Mesenchymal stem cell (in vitro differentiated cells and primary cell): ENCODE data around the gene ACSL3.
A peak's percentile ranks its signal among the peaks of the same experiment; 100 is the strongest.
"Not testable (repeated sequence)": the region's sequence is repeated elsewhere in the genome, so short reads cannot be mapped to it uniquely, and the experiment has no call there.

Experiments
- DNase-seq: peaks from one replicate; pipeline ENCODE4 v3.0.0-alpha.2; 2013
- H2AFZ ChIP-seq: one replicate; pipeline ENCODE4 v1.6.1; 2013; ENCODE audit warnings: low read depth, mild to moderate bottlenecking, control low read depth, inconsistent platforms, low read length, moderate library complexity
- H2AK5ac ChIP-seq: 2 replicates; pipeline ENCODE4 v1.6.1; 2013; ENCODE audit warnings: low read length, moderate library complexity, mild to moderate bottlenecking, inconsistent platforms; ENCODE audit not compliant: severe bottlenecking
- H2BK120ac ChIP-seq: one replicate; pipeline ENCODE4 v1.6.1; 2013; ENCODE audit warnings: low read depth, mild to moderate bottlenecking, inconsistent platforms, low read length, moderate library complexity
- H2BK12ac ChIP-seq, 2 experiments: one replicate each; pipeline ENCODE4 v1.6.1; 2013; ENCODE audit warnings: inconsistent platforms in 2 of 2, low read length in 2 of 2, mild to moderate bottlenecking in 2 of 2, moderate library complexity in 2 of 2, control low read depth in 1 of 2
- H2BK15ac ChIP-seq: one replicate; pipeline ENCODE4 v1.6.1; 2013; ENCODE audit warnings: mild to moderate bottlenecking, low read depth, inconsistent platforms; ENCODE audit not compliant: poor library complexity, severe bottlenecking
- H2BK5ac ChIP-seq: 2 replicates; pipeline ENCODE4 v1.6.1; 2013; ENCODE audit warnings: low read depth, mild to moderate bottlenecking, low read length, control low read depth, inconsistent platforms; ENCODE audit not compliant: poor library complexity, severe bottlenecking
- H3K14ac ChIP-seq, 2 experiments: one replicate each; pipeline ENCODE4 v1.6.1; 2013; ENCODE audit warnings: inconsistent platforms in 2 of 2, low read length in 2 of 2, control low read depth in 1 of 2, mild to moderate bottlenecking in 1 of 2, moderate library complexity in 1 of 2
- H3K18ac ChIP-seq, 2 experiments: one replicate each; pipeline ENCODE4 v1.6.1; 2013; ENCODE audit warnings: inconsistent platforms in 2 of 2, low read length in 2 of 2, control low read depth in 1 of 2, low read depth in 1 of 2, mild to moderate bottlenecking in 1 of 2
- H3K23ac ChIP-seq, 2 experiments: one replicate each; pipeline ENCODE4 v1.6.1; 2013; ENCODE audit warnings: inconsistent platforms in 2 of 2, low read length in 2 of 2, mild to moderate bottlenecking in 2 of 2, moderate library complexity in 2 of 2, control low read depth in 1 of 2
- H3K27ac ChIP-seq: 2 replicates; pipeline ENCODE4 v1.5.1; 2013; ENCODE audit warnings: mild to moderate bottlenecking, moderate library complexity, low read length, control low read depth, inconsistent platforms; ENCODE audit not compliant: poor library complexity, severe bottlenecking
- H3K27me3 ChIP-seq, 2 experiments: 2 replicates each; pipeline versions ENCODE4 v1.6.1 to v1.7.0; 2013; ENCODE audit warnings: low read length in 2 of 2, mild to moderate bottlenecking in 2 of 2, moderate library complexity in 2 of 2, control low read depth in 1 of 2, inconsistent platforms in 1 of 2; ENCODE audit not compliant: control insufficient read depth in 1 of 2, insufficient read depth in 1 of 2
- H3K36me3 ChIP-seq, 2 experiments: 2 replicates each; pipeline versions ENCODE4 v1.6.1 to v1.7.0; 2013; ENCODE audit warnings: low read length in 2 of 2, control low read depth in 1 of 2, inconsistent platforms in 1 of 2, low read depth in 1 of 2, mild to moderate bottlenecking in 1 of 2; ENCODE audit not compliant: insufficient read depth in 2 of 2, control insufficient read depth in 1 of 2
- H3K4ac ChIP-seq, 2 experiments: one replicate each; pipeline ENCODE4 v1.6.1; 2013; ENCODE audit warnings: inconsistent platforms in 2 of 2, low read length in 2 of 2, mild to moderate bottlenecking in 2 of 2, moderate library complexity in 2 of 2, control low read depth in 1 of 2, low read depth in 1 of 2
- H3K4me1 ChIP-seq: 2 replicates; pipeline ENCODE4 v1.6.1; 2013; ENCODE audit warnings: low read depth, low read length, control low read depth; ENCODE audit not compliant: control insufficient read depth, insufficient read depth
- H3K4me2 ChIP-seq: 2 replicates; pipeline ENCODE4 v1.6.1; 2013; ENCODE audit warnings: low read length, mild to moderate bottlenecking, inconsistent platforms; ENCODE audit not compliant: poor library complexity, severe bottlenecking
- H3K4me3 ChIP-seq, 2 experiments: 2 replicates each; pipeline versions ENCODE4 v1.5.1 to v1.7.0; 2013; ENCODE audit warnings: low read length in 2 of 2, mild to moderate bottlenecking in 2 of 2, control low read depth in 1 of 2, low read depth in 1 of 2; ENCODE audit not compliant: insufficient read depth in 1 of 2
- H3K79me1 ChIP-seq: replicated peaks from 2 replicates; pipeline ENCODE4 v1.6.1; 2013; ENCODE audit warnings: mild to moderate bottlenecking, control low read depth, low read length, inconsistent platforms; ENCODE audit not compliant: poor library complexity, severe bottlenecking
- H3K9ac ChIP-seq: 2 replicates; pipeline ENCODE4 v1.7.0; 2013; ENCODE audit warnings: mild to moderate bottlenecking, low read length, moderate library complexity
- H3K9me3 ChIP-seq: 2 replicates; pipeline ENCODE4 v1.7.0; 2013; ENCODE audit warnings: mild to moderate bottlenecking, low read length; ENCODE audit not compliant: control insufficient read depth
- H4K8ac ChIP-seq: one replicate; pipeline ENCODE4 v1.6.1; 2013; ENCODE audit warnings: inconsistent platforms, mild to moderate bottlenecking, low read length, moderate library complexity
- H4K91ac ChIP-seq: one replicate; pipeline ENCODE4 v1.6.1; 2013; ENCODE audit warnings: mild to moderate bottlenecking, low read length, inconsistent platforms
- WGBS: methylation state at CpG from one replicate; pipeline ENCODE4 v1.1.7; 2013; ENCODE audit warnings: mixed read lengths; 5-methylcytosine and 5-hydroxymethylcytosine counted together

Gene ACSL3

GRCh38 chr2:222845314-222845713, 15.5 kb upstream of the ACSL3 start:
- H4K91ac ChIP-seq, DNase-seq, H3K79me1 ChIP-seq, H3K4me3 ChIP-seq, H3K14ac ChIP-seq, H3K9me3 ChIP-seq, H3K36me3 ChIP-seq, H2BK120ac ChIP-seq, H2AK5ac ChIP-seq, H4K8ac ChIP-seq, H3K4me2 ChIP-seq, H3K9ac ChIP-seq, H3K4ac ChIP-seq, H2AFZ ChIP-seq, H2BK12ac ChIP-seq, H3K27ac ChIP-seq, H3K27me3 ChIP-seq, H3K4me1 ChIP-seq, H2BK5ac ChIP-seq, H2BK15ac ChIP-seq, H3K23ac ChIP-seq: not testable (repeated sequence)
- peak overlapping the region in 1 of 2 experiments; percentile 21 for H3K18ac ChIP-seq
- 100% methylated on average over 3 of the region's 3 CpGs for WGBS

DNA sequence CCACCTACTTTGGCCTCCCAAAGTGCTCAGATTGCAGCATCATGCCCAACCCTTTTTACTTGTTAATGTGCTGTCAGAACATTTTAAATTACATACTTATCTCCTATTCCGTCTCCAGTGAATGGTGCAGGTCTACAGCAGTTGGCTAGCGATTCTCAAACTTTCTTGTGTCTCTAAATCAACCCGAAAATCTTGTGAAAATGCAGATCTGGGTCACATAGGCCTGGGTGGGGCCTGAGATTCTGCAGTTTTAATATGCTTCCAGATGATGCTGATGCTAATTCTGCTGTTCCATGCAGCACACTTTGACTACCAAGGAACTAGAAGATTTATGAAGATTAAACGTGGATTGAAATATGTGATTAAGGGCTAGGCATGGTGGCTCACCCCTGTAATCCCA, 14.8 kb upstream of the ACSL3 start:
- DNase-seq = no peak
- H3K36me3 ChIP-seq = no peaks in the 10 kb centered on the region
- no peak overlapping the region for H3K9ac ChIP-seq
- H3K4ac ChIP-seq = no peak overlapping the region
- 93% methylated on average over 4 of the region's 4 CpGs for WGBS
- H3K4me3 ChIP-seq = no peak overlapping the region
- no peak overlapping the region for H2BK15ac ChIP-seq
- H3K23ac ChIP-seq = no peak overlapping the region
- no peak overlapping the region for H3K14ac ChIP-seq
- H3K27me3 ChIP-seq = no peaks in the 10 kb centered on the region
- H2BK5ac ChIP-seq = no peak overlapping the region
- no peak overlapping the region for H4K91ac ChIP-seq
- no peaks in the 10 kb centered on the region for H3K79me1 ChIP-seq
- no peak overlapping the region for H2AK5ac ChIP-seq
- no peak overlapping the region for H3K18ac ChIP-seq
- H2BK12ac ChIP-seq = no peak overlapping the region
- H3K27ac ChIP-seq = no peak overlapping the region
- H2BK120ac ChIP-seq = no peak overlapping the region
- H4K8ac ChIP-seq = no peak overlapping the region
- no peaks in the 10 kb centered on the region for H3K9me3 ChIP-seq
- no peaks in the 10 kb centered on the region for H3K4me1 ChIP-seq
- H3K4me2 ChIP-seq = no peak overlapping the region
- H2AFZ ChIP-seq = no peak overlapping the region

DNA sequence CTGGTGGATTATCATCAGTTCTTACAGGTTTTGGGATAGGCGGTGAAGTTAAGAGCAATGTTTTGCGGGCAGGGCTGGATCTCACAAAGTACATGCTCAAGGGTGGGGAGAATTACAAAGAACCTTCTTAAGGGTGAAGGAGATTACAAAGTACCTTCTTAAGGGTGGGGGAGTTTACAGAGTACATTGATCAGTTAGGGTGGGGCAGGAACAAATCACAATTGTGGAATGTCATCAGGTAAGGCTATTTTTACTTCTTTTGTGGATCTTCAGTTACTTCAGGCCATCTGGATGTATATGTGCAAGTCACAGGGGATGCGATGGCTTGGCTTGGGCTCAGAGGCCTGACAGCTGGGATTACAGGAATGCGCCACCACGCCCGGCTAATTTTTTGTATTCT, 12.8 kb upstream of the ACSL3 start:
- H3K9me3 ChIP-seq, H3K4me1 ChIP-seq, H2BK120ac ChIP-seq, DNase-seq, H2BK5ac ChIP-seq, H3K4me3 ChIP-seq, H3K4me2 ChIP-seq, H4K91ac ChIP-seq, H3K36me3 ChIP-seq, H2AFZ ChIP-seq, H2AK5ac ChIP-seq, H3K27ac ChIP-seq, H3K18ac ChIP-seq, H3K9ac ChIP-seq, H3K27me3 ChIP-seq, H3K4ac ChIP-seq, H4K8ac ChIP-seq, H2BK12ac ChIP-seq, H3K14ac ChIP-seq, H3K23ac ChIP-seq, H3K79me1 ChIP-seq, H2BK15ac ChIP-seq: not testable (repeated sequence)
- 98% methylated on average over 6 of the region's 6 CpGs for WGBS

DNA sequence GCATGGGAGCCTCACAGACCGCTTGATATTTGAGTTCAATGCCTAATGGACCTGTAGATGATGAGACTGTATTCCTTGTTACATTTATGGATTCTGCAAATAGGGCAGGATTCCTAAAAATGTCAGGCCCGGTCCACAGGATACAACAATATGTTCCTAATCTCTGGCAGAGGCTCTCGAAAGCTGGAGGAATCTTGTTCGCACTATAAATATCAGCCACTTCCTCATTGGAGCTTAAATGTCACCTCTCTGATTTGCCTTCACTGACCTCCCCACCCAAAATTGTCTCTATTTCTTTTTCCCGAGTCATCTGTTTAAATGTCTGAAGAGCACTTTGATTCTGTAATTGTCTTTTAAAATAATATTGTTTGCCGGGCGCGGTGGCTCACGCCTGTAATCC, 12.0 kb upstream of the ACSL3 start:
- DNase-seq = no peak
- Histone ChIP-seq H3K18ac (no peak overlapping the region), H3K4me1 (no peaks in the 10 kb centered on the region), H3K4me3 (no peak overlapping the region), H3K4ac (no peak overlapping the region), H3K23ac (no peak overlapping the region), H3K4me2 (no peak overlapping the region), H2BK15ac (no peak overlapping the region), H3K9ac (no peak overlapping the region), H2BK5ac (no peak overlapping the region), H3K36me3 (no peaks in the 10 kb centered on the region), H3K14ac (no peak overlapping the region), H3K9me3 (no peaks in the 10 kb centered on the region), H4K8ac (no peak overlapping the region), H2BK120ac (no peak overlapping the region), H2AK5ac (no peak overlapping the region), H4K91ac (no peak overlapping the region), H2BK12ac (no peak overlapping the region), H3K79me1 (no peaks in the 10 kb centered on the region), H3K27me3 (no peaks in the 10 kb centered on the region), H2AFZ (no peak overlapping the region), H3K27ac (no peak overlapping the region)
- 97% methylated on average over 8 of the region's 9 CpGs for WGBS
